Karpas-422 (cell line): ENCODE results near the gene PLA2G2E. TPM values are rescaled to one million over a fixed set of nuclear protein-coding genes. Genes with fewer than 3 reads are reported as not detected.

ENCODE experiments used
- DNase-seq: peaks from one replicate; pipeline ENCODE4 v3.0.0-alpha.2; 2015
- H2AFZ ChIP-seq: fragments of 200-600 bp; sonication (generic); 2 replicates; pipeline ENCODE4 v1.6.1; 2014; ENCODE audit warnings: antibody characterized with exemption, low read length, mixed read lengths
- H3K27ac ChIP-seq: fragments of 200-600 bp; sonication (generic); 2 replicates; pipeline ENCODE4 v1.5.1; 2014; ENCODE audit warnings: mild to moderate bottlenecking, low read length, moderate library complexity
- H3K27me3 ChIP-seq: fragments of 200-600 bp; sonication (generic); 2 replicates; pipeline ENCODE4 v1.6.1; 2014; ENCODE audit warnings: low read length, mixed read lengths
- H3K36me3 ChIP-seq: fragments of 200-600 bp; sonication (generic); 2 replicates; pipeline ENCODE4 v1.6.1; 2014; ENCODE audit warnings: low read length, mixed read lengths; ENCODE audit not compliant: insufficient read depth
- H3K4me1 ChIP-seq: fragments of 200-600 bp; sonication (generic); 2 replicates; pipeline ENCODE4 v1.6.1; 2014; ENCODE audit warnings: mild to moderate bottlenecking, low read length, mixed read lengths
- H3K4me2 ChIP-seq: fragments of 200-600 bp; sonication (generic); 2 replicates; pipeline ENCODE4 v1.6.1; 2014; ENCODE audit warnings: low read length, low read depth, mild to moderate bottlenecking; ENCODE audit not compliant: poor library complexity, severe bottlenecking
- H3K4me3 ChIP-seq: fragments of 200-600 bp; sonication (generic); 2 replicates; pipeline ENCODE4 v1.5.1; 2014; ENCODE audit warnings: mild to moderate bottlenecking, antibody characterized with exemption, low read length, mixed read lengths
- H3K79me2 ChIP-seq: fragments of 200-600 bp; sonication (generic); 2 replicates; pipeline ENCODE4 v1.6.1; 2014; ENCODE audit warnings: mild to moderate bottlenecking, low read length, mixed read lengths
- H3K9ac ChIP-seq: fragments of 200-600 bp; sonication (generic); 2 replicates; pipeline ENCODE4 v1.6.0; 2014; ENCODE audit warnings: low read length
- H3K9me2 ChIP-seq: fragments of 200-600 bp; sonication (generic), shearing (Covaris generic); replicated peaks from 2 replicates; pipeline ENCODE4 v1.6.0; 2014; ENCODE audit warnings: mild to moderate bottlenecking, low read length, moderate library complexity; ENCODE audit not compliant: insufficient read depth
- H3K9me3 ChIP-seq: fragments of 300-700, 200-600 bp; sonication (generic); 2 replicates; pipeline ENCODE4 v1.6.1; 2014; ENCODE audit warnings: low read length, mixed read lengths
- H4K20me1 ChIP-seq: fragments of 200-600 bp; sonication (generic); 2 replicates; pipeline ENCODE4 v1.6.1; 2014; ENCODE audit warnings: mild to moderate bottlenecking, antibody characterized with exemption, low read length, low read depth; ENCODE audit not compliant: insufficient read depth
- total RNA-seq: library from RNA; depleted of rRNA; stranded (reverse); fragments of >200 nt; shearing (Covaris generic); gene quantifications from 2 replicates; pipeline ENCODE4 v1.2.3, GENCODE V29; 2014; ENCODE audit warnings: low replicate concordance; rRNA removed

Gene PLA2G2E
- total RNA-seq, 1 experiment from 2014 or later: not detected

- Histone ChIP-seq H3K27me3 (no peaks in the 10 kb centered on the region), H3K27ac (no peak overlapping the region), H3K4me1 (peaks cover 11% of the 10 kb centered on the region), H3K9ac (no peak overlapping the region), H3K4me2 (no peak overlapping the region), H3K79me2 (peaks cover 14% of the 10 kb centered on the region), H3K4me3 (no peak overlapping the region), H3K9me2 (no peaks in the 10 kb centered on the region), H4K20me1 (peaks cover 7% of the 10 kb centered on the region), H3K36me3 (no peaks in the 10 kb centered on the region), H3K9me3 (no peaks in the 10 kb centered on the region), H2AFZ (no peak overlapping the region)
- no peak for DNase-seq
Observed at GRCh38 chr1:19878637-19878985, 44.8 kb downstream of the PLA2G2E start.

GRCh38 chr1:19877821-19878636 lies 45.4 kb downstream of the PLA2G2E start:
- H3K27me3 ChIP-seq: no peaks in the 10 kb centered on the region
- no peak overlapping the region for H2AFZ ChIP-seq
- H3K79me2 ChIP-seq: peaks cover 8% of the 10 kb centered on the region
- no peak overlapping the region for H3K4me3 ChIP-seq
- H3K4me2 ChIP-seq: no peak overlapping the region
- DNase-seq: peak; percentile 44
- no peak overlapping the region for H3K27ac ChIP-seq
- no peaks in the 10 kb centered on the region for H3K36me3 ChIP-seq
- H3K9ac ChIP-seq: no peak overlapping the region
- no peaks in the 10 kb centered on the region for H3K9me3 ChIP-seq
- H4K20me1 ChIP-seq: peaks cover 1% of the 10 kb centered on the region; the same call in 1 of the 2 replicates
- H3K9me2 ChIP-seq: no peaks in the 10 kb centered on the region
- peaks cover 6% of the 10 kb centered on the region for H3K4me1 ChIP-seq

- no peaks in the 10 kb centered on the region for H3K36me3 ChIP-seq
- H3K79me2 ChIP-seq: peaks cover under 1% of the 10 kb centered on the region; the same call in 1 of the 2 replicates
- H3K4me1 ChIP-seq: peaks cover 5% of the 10 kb centered on the region
- H3K9me2 ChIP-seq: no peaks in the 10 kb centered on the region
- H3K4me2 ChIP-seq: no peak overlapping the region
- DNase-seq: no peak
- H2AFZ ChIP-seq: no peak overlapping the region
- no peak overlapping the region for H3K9ac ChIP-seq
- H3K9me3 ChIP-seq: no peaks in the 10 kb centered on the region
- no peaks in the 10 kb centered on the region for H3K27me3 ChIP-seq
- H3K4me3 ChIP-seq: no peak overlapping the region
- no peak overlapping the region for H3K27ac ChIP-seq
- H4K20me1 ChIP-seq: no peaks in the 10 kb centered on the region
Observed at GRCh38 chr1:19877181-19877750, 46.2 kb downstream of the PLA2G2E start.

- Histone ChIP-seq H3K79me2 (no peaks in the 10 kb centered on the region), H3K4me3 (no peak overlapping the region), H3K9ac (no peak overlapping the region), H3K9me2 (no peaks in the 10 kb centered on the region), H3K9me3 (no peaks in the 10 kb centered on the region), H3K27me3 (no peaks in the 10 kb centered on the region), H2AFZ (no peak overlapping the region), H3K27ac (no peak overlapping the region), H3K36me3 (no peaks in the 10 kb centered on the region), H4K20me1 (no peaks in the 10 kb centered on the region), H3K4me2 (no peak overlapping the region), H3K4me1 (no peaks in the 10 kb centered on the region)
- DNase-seq: no peak
Observed at GRCh38 chr1:19872190-19872589, 51.2 kb downstream of the PLA2G2E start.

Other genes starting within 250 kb of the PLA2G2E start
- gene TMCO4, start 123.7 kb downstream of the PLA2G2E start, total RNA-seq: 9.9 and 20.6 TPM in 2 replicates
- not detected in 2 replicates for gene RNF186, start 108.3 kb downstream of the PLA2G2E start, total RNA-seq
- gene OTUD3, start 41.2 kb downstream of the PLA2G2E start, total RNA-seq: 7.0 and 9.1 TPM in 2 replicates
- not detected in 2 replicates for gene PLA2G2A, start 56.0 kb upstream of the PLA2G2E start, total RNA-seq
- not detected in 2 replicates for gene PLA2G5, start 146.6 kb upstream of the PLA2G2E start, total RNA-seq
- not detected in 2 replicates for gene PLA2G2D, start 195.9 kb upstream of the PLA2G2E start, total RNA-seq
- gene PLA2G2F, start 215.7 kb upstream of the PLA2G2E start, total RNA-seq: not detected in 2 replicates